Gastrocnemius medialis (tissue), 4 donors: ENCODE data around the gene OLFML3. TPM values are rescaled to one million over a fixed set of nuclear protein-coding genes. Genes with fewer than 3 reads are reported as not detected.

Source experiments
- ATAC-seq, 2 donors: fragments of 150-250 bp; one replicate each; pipeline ENCODE4 v1.9.1; 2016
- DNase-seq, 2 donors: peaks; one replicate each; pipeline ENCODE4 v3.0.0-alpha.2; 2019
- H3K27ac ChIP-seq, 4 donors: fragments of 200-600 bp; sonication (generic); 1 replicate in 1 of 4; 2 replicates in 3 of 4; pipeline ENCODE4 v1.5.1; 2016 to 2018; ENCODE audit warnings: mild to moderate bottlenecking in 2 of 4, moderate library complexity in 1 of 4
- H3K27me3 ChIP-seq, 3 donors: fragments of 200-600 bp; sonication (generic) in 2 of 3; 1 replicate in 1 of 3; 2 replicates in 2 of 3; pipeline versions ENCODE4 v1.5.1 to v1.6.0; 2016 to 2019; ENCODE audit warnings: mild to moderate bottlenecking in 1 of 3, moderate library complexity in 1 of 3
- H3K36me3 ChIP-seq, 2 donors: fragments of 200-600 bp; sonication (generic) in 1 of 2; one replicate each; pipeline ENCODE4 v1.5.1; 2017 to 2018
- H3K4me1 ChIP-seq, 2 donors: fragments of 200-600 bp; sonication (generic) in 1 of 2; one replicate each; pipeline ENCODE4 v1.5.1; 2016 to 2017; ENCODE audit warnings: mild to moderate bottlenecking in 2 of 2
- H3K4me3 ChIP-seq, 4 donors: fragments of 200-600 bp; sonication (generic) in 3 of 4; 1 replicate in 1 of 4; 2 replicates in 3 of 4; pipeline ENCODE4 v1.5.1; 2016 to 2019; ENCODE audit warnings: mild to moderate bottlenecking in 2 of 4
- H3K9me3 ChIP-seq, 3 donors: fragments of 200-600 bp; sonication (generic) in 2 of 3; 1 replicate in 1 of 3; 2 replicates in 2 of 3; pipeline ENCODE4 v1.5.1; 2016 to 2019
- POLR2A ChIP-seq, 2 donors: fragments of 450-650 bp; IDR thresholded peaks; one replicate each; pipeline ENCODE4 v1.6.1; 2017; ENCODE audit warnings: antibody characterized with exemption in 2 of 2, mild to moderate bottlenecking in 2 of 2, moderate library complexity in 2 of 2
- in situ Hi-C, 4 donors: fragments of 200-750 bp; cut with MboI; loops; one replicate each; pipeline versions ENCODE4 v1.15.0 to v1.8.0; 2017; ENCODE audit warnings: low sequenced_read_pairs in 4 of 4
- intact Hi-C: fragments of 100-400 bp; cut with DNase I; formaldehyde crosslinking; loops from one replicate; pipeline ENCODE4 v1.15.1; 2023; ENCODE audit warnings: low total_unique reads
- total RNA-seq, 4 donors: library from RNA; depleted of rRNA; stranded (reverse); fragments of >200 nt; gene quantifications; one replicate each; pipeline versions ENCODE4 v1.1.0 to v1.2.3, GENCODE V29; 2016
- TF ChIP-seq, protein P1 (sequence below), 5 experiments: fragments of 450-650 bp in 3 of 5; fragments of 200-600 bp in 2 of 5; sonication (generic) in 2 of 5; IDR thresholded peaks in 4 of 5; conservative IDR thresholded peaks in 1 of 5; 1 replicate in 4 of 5; 2 replicates in 1 of 5; pipeline ENCODE4 v1.5.1; 2016 to 2019; ENCODE audit warnings: antibody characterized with exemption in 5 of 5, mild to moderate bottlenecking in 3 of 5, moderate library complexity in 3 of 5

Gene OLFML3
- total RNA-seq, 4 donors from 2014 or later: 5.9 to 17.1 (median 14.0) TPM

DNA sequence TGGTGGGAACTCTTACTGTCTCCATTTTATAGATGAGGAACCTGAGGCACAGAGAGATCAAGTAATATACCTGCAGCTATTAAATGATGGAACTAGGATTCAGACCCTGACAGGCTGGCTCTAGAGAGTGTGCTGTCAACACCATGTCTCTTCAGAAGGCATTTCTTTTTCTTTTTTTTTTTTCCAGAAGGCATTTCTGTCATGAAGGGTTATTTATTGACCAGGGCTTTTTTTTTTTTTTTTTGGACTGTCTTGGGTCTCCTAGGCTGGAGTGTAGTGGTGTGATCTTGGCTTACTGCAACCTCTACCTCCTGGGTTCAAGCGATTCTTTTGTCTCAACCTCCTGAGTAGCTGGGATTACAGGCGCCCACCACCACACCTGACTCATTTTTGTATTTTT is 27.6 kb upstream of the OLFML3 start:
- intact Hi-C loops (no loop called here), in situ Hi-C loops (no loop called here)
- TF ChIP-seq POLR2A (IDR thresholded peaks at IDR 0.05): no peak
- TF ChIP-seq, protein P1, sequence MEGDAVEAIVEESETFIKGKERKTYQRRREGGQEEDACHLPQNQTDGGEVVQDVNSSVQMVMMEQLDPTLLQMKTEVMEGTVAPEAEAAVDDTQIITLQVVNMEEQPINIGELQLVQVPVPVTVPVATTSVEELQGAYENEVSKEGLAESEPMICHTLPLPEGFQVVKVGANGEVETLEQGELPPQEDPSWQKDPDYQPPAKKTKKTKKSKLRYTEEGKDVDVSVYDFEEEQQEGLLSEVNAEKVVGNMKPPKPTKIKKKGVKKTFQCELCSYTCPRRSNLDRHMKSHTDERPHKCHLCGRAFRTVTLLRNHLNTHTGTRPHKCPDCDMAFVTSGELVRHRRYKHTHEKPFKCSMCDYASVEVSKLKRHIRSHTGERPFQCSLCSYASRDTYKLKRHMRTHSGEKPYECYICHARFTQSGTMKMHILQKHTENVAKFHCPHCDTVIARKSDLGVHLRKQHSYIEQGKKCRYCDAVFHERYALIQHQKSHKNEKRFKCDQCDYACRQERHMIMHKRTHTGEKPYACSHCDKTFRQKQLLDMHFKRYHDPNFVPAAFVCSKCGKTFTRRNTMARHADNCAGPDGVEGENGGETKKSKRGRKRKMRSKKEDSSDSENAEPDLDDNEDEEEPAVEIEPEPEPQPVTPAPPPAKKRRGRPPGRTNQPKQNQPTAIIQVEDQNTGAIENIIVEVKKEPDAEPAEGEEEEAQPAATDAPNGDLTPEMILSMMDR (IDR thresholded peaks at IDR 0.05 in 4 of 5, conservative IDR thresholded peaks at IDR 0.05 in 1 of 5): no peak
- Histone ChIP-seq H3K27ac (no peak overlapping the region), H3K4me3 (no peak overlapping the region), H3K27me3 (no peaks in the 10 kb centered on the region), H3K36me3 (peaks cover 0 to 21% of the 10 kb centered on the region in 2 donors), H3K9me3 (no peaks in the 10 kb centered on the region), H3K4me1 (peaks cover 14 to 24% of the 10 kb centered on the region in 2 donors)
- no peak for DNase-seq
- no peak for ATAC-seq

DNA sequence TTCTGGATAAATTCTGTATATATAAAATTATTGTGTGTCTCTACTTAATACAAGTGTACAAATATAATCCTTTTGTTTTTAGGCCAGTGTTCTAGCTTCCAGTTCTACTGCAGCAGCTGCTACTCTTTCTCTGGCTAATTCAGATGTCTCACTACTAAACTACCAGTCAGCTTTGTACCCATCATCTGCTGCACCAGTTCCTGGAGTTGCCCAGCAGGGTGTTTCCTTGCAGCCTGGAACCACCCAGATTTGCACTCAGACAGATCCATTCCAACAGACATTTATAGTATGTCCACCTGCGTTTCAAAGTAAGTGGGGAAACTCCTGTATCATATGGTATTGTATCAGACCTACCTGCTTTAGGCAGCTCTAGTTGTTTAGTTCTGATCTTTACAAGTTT is 21.3 kb upstream of the OLFML3 start:
- Histone ChIP-seq H3K27me3 (no peaks in the 10 kb centered on the region), H3K9me3 (no peaks in the 10 kb centered on the region), H3K4me3 (no peak overlapping the region), H3K27ac (no peak overlapping the region), H3K36me3 (peaks cover 0 to 59% of the 10 kb centered on the region in 2 donors), H3K4me1 (no peaks in the 10 kb centered on the region)
- intact Hi-C loops: no loop called here
- in situ Hi-C loops: no loop called here
- DNase-seq (no peak), ATAC-seq (no peak)
- TF ChIP-seq, protein P1 (IDR thresholded peaks at IDR 0.05 in 4 of 5, conservative IDR thresholded peaks at IDR 0.05 in 1 of 5): no peak
- TF ChIP-seq POLR2A (IDR thresholded peaks at IDR 0.05): no peak

DNA sequence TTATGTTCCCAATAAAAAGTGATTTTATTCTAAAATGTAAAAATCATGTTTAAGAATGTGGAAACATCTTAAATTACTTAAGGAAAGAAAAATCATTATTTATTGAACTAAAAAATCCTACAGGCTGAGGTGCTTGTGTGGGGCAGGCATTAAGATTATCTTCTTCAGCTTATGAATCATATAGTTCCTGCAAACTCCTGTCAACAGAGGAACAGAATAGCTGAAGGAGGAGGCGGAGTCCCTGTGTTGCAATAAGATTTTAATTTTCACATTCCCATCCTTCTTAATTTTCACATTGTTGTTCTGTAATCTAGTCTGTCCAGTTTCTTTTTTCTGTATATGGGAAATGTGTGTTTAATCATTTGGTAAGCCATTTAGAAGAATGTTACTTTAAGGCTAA is 20.6 kb upstream of the OLFML3 start:
- in situ Hi-C loops (no loop called here), intact Hi-C loops (no loop called here)
- Histone ChIP-seq H3K9me3 (no peaks in the 10 kb centered on the region), H3K27ac (no peak overlapping the region), H3K4me1 (no peaks in the 10 kb centered on the region), H3K36me3 (peaks cover 0 to 64% of the 10 kb centered on the region in 2 donors), H3K27me3 (no peaks in the 10 kb centered on the region), H3K4me3 (no peak overlapping the region)
- DNase-seq (no peak), ATAC-seq (no peak)
- TF ChIP-seq, protein P1 (IDR thresholded peaks at IDR 0.05 in 4 of 5, conservative IDR thresholded peaks at IDR 0.05 in 1 of 5): no peak
- TF ChIP-seq POLR2A (IDR thresholded peaks at IDR 0.05): no peak

DNA sequence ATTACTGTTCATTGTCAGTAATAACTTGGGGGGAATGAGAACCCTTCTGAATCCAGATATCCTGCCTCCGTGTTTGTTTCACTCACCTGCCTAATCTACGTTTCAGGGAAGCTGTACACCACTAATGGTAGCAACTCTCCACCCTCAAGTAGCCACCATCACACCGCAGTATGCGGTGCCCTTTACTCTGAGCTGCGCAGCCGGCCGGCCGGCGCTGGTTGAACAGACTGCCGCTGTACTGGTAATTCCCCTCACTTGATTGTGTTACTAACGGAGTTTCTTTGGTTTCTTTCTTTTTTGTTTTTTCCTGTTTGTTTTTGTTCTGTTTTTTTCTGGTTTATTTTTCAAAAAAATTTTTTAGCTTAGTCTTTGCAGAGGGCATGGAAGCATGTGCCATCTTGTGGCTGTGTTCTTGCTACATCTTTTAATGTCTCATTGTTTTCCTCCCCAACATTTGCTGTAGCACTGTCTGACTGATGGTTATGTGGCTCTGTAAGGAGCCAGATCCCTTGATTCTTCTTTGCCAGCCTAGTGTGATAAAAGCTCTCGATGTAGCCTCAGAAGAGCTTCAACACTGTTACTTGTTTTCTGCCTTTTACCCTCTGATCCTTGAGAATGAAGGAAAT is 15.9 kb upstream of the OLFML3 start:
- ATAC-seq (no peak), DNase-seq (no peak)
- Histone ChIP-seq H3K27me3 (no peaks in the 10 kb centered on the region), H3K4me1 (no peaks in the 10 kb centered on the region), H3K9me3 (no peaks in the 10 kb centered on the region), H3K4me3 (no peak overlapping the region), H3K27ac (no peak overlapping the region), H3K36me3 (peaks cover 0 to 71% of the 10 kb centered on the region in 2 donors)
- intact Hi-C loops (no loop called here), in situ Hi-C loops (no loop called here)
- no peak for TF ChIP-seq POLR2A (IDR thresholded peaks at IDR 0.05)
- TF ChIP-seq, protein P1 (IDR thresholded peaks at IDR 0.05 in 4 of 5, conservative IDR thresholded peaks at IDR 0.05 in 1 of 5): no peak
